NT2/D1 (cell line): ENCODE results near the gene TMEM255B.

Source experiments
- DNase-seq: peaks from one replicate; pipeline ENCODE4 v3.0.0-alpha.2; 2011; ENCODE audit warnings: low read depth, low spot score
- H3K27me3 ChIP-seq: 2 replicates; pipeline ENCODE4 v1.6.0; 2011; ENCODE audit warnings: mild to moderate bottlenecking; ENCODE audit not compliant: insufficient read length, insufficient read depth
- H3K36me3 ChIP-seq: 2 replicates; pipeline ENCODE4 v1.6.1; 2011; ENCODE audit warnings: mild to moderate bottlenecking, low read length, mixed read lengths; ENCODE audit not compliant: insufficient read depth, insufficient read length
- H3K4me1 ChIP-seq: 2 replicates; pipeline ENCODE4 v1.5.1; 2011; ENCODE audit not compliant: insufficient read depth, insufficient read length
- H3K4me3 ChIP-seq: 2 replicates; pipeline ENCODE4 v1.5.1; 2011; ENCODE audit warnings: low read depth; ENCODE audit not compliant: insufficient read length
- H3K9ac ChIP-seq: 2 replicates; pipeline ENCODE4 v1.6.0; 2011; ENCODE audit warnings: low read depth; ENCODE audit not compliant: insufficient read length
- H3K9me3 ChIP-seq: 2 replicates; pipeline ENCODE4 v1.5.1; 2011; ENCODE audit warnings: mild to moderate bottlenecking, low read length; ENCODE audit not compliant: insufficient read depth
- SUZ12 ChIP-seq: IDR thresholded peaks from 2 replicates; pipeline ENCODE4 v1.6.1; 2011; ENCODE audit not compliant: insufficient read length, insufficient read depth; ENCODE audit errors: extremely low read depth
- YY1 ChIP-seq: IDR thresholded peaks from 2 replicates; pipeline ENCODE4 v1.6.1; 2011; ENCODE audit not compliant: insufficient read length, insufficient read depth
- ZNF274 ChIP-seq: IDR thresholded peaks from 2 replicates; pipeline ENCODE4 v1.6.1; 2011; ENCODE audit warnings: mild to moderate bottlenecking, low read depth, low read length

The TMEM255B gene

DNA sequence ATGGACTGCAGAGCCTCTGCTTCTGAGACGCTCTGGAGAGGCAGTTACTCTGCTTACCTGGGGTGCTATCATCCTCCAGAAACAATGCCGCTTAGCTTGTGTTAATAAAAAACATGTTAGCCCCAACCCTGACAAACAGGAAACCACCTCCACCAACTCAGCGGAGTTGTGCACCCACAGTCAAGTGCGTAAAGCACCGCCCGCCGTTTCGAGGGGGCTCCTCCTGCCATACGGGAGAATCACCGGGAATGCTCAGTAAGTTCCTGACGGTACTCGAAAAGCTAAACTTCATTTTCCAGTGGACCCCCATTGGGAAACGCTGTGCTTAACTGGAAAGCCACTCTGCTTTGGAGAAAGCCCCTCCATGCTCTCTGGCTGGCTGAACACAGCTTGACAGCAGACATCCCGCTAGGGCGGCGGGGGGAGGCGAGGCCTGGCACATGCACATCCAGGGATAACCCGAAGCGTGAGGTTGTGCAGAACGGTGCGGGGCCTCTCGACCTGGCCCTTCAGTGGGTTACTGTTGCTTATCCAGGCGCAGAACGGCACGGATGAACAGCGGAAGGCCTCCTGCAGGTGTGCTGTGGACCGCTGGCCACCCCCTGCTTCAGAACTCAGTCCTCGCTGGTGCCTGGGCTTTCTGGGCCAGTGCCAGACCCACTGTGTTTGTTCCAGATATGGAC lies 87.8 kb downstream of the TMEM255B start:
- peaks cover 5% of the 10 kb centered on the region for H3K4me1 ChIP-seq
- DNase-seq: no peak
- no peaks in the 10 kb centered on the region for H3K9me3 ChIP-seq
- no peak overlapping the region for H3K9ac ChIP-seq
- peaks cover 68% of the 10 kb centered on the region for H3K36me3 ChIP-seq
- H3K27me3 ChIP-seq: no peaks in the 10 kb centered on the region
- TF ChIP-seq ZNF274 (no peak), YY1 (no peak), SUZ12 (no peak)
- H3K4me3 ChIP-seq: no peak overlapping the region

DNA sequence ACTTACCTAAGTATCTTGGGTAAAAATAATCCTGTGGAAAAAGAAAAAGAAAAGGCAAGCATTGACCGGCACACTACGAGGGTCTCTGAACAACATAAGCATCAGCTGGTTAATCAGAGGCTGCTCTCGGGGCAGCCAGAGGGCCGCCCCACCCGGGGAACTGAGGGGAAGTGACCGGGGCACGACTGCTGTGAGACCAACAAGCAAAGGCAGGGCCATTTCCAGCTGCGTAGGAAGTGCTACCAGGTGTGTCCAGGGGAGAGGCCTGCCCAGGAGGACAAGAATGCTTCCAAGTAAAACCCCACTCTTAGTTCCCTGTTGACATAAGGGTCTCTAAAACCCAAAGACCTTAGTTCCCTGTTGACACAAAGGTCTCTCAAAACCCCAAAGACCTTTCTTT lies 89.0 kb downstream of the TMEM255B start:
- TF ChIP-seq YY1: no peak
- TF ChIP-seq SUZ12: no peak
- no peak for TF ChIP-seq ZNF274

DNA sequence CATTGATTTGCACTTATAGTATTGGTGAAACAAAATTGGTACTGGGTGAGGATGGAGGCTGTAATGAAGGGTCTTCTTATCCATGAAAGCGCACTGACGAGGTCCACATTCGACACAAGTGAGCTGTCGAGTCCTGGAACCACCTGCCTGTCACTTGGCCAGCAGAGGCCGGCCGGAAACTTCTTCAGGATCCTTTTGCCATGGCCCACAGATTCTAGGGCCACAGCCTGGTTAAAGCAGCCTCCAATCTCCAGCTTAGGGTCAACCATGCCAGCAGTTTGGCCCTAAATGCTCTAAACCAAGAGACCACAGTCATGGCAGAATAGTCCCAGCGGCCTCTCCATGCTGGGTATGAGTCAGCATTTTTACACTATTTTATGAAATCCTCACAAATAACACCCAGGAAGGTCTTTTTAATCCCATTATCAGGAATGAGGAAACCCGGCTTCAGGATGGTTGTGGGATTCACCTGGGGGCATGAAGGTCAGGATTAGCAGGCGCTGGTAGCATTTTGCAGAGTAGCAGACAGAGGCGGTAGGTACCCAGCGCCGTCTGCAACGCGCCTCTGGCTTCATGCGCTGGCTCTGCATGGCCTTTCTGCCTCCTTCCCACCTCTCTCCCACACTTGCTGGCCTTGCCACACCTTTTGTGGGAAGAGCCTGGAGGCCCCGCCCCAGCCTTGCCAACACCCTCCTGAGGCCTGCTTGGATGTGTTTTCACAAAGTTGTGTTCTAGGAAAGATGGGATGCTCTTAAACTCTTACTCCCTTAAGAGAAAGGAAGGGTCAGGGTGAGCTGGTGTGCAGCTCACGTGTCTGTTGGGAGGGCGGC lies 89.6 kb downstream of the TMEM255B start:
- TF ChIP-seq SUZ12: no peak
- no peak for TF ChIP-seq ZNF274
- TF ChIP-seq YY1: no peak
- no peak for DNase-seq
- peaks cover 5% of the 10 kb centered on the region for H3K4me1 ChIP-seq
- H3K27me3 ChIP-seq: no peaks in the 10 kb centered on the region
- H3K36me3 ChIP-seq: peaks cover 63% of the 10 kb centered on the region
- no peak overlapping the region for H3K9ac ChIP-seq
- no peak overlapping the region for H3K4me3 ChIP-seq
- H3K9me3 ChIP-seq: no peaks in the 10 kb centered on the region

More for the DNA sequence above, 89.0 kb downstream of the TMEM255B start:
- Histone ChIP-seq H3K9ac (no peak overlapping the region), H3K4me1 (peaks cover 5% of the 10 kb centered on the region), H3K27me3 (no peaks in the 10 kb centered on the region), H3K4me3 (no peak overlapping the region), H3K36me3 (peaks cover 68% of the 10 kb centered on the region), H3K9me3 (no peaks in the 10 kb centered on the region)
- DNase-seq: no peak

DNA sequence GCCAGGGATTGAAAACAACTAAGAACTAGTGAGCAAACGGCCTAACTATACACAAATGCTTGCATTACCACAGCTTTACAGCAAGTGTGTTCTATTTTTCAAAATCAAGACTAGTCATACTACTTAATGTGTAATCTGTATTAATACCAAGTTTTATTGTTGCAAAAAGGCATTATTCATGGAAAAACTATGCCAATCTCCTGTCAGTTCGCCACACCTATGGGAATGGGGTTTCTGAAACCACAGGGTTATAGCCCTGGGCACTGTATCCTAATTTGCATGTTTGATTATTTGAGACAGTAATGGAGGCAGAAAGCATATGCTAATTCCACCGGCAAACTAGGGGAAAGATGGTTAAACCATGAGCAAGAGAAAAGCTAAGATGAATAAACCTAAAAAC lies 90.5 kb downstream of the TMEM255B start:
- TF ChIP-seq YY1 (no peak), ZNF274 (no peak), SUZ12 (no peak)
- Histone ChIP-seq H3K27me3 (no peaks in the 10 kb centered on the region), H3K36me3 (peaks cover 60% of the 10 kb centered on the region), H3K4me1 (peaks cover 12% of the 10 kb centered on the region), H3K9ac (no peak overlapping the region), H3K9me3 (no peaks in the 10 kb centered on the region), H3K4me3 (no peak overlapping the region)
- DNase-seq: no peak

DNA sequence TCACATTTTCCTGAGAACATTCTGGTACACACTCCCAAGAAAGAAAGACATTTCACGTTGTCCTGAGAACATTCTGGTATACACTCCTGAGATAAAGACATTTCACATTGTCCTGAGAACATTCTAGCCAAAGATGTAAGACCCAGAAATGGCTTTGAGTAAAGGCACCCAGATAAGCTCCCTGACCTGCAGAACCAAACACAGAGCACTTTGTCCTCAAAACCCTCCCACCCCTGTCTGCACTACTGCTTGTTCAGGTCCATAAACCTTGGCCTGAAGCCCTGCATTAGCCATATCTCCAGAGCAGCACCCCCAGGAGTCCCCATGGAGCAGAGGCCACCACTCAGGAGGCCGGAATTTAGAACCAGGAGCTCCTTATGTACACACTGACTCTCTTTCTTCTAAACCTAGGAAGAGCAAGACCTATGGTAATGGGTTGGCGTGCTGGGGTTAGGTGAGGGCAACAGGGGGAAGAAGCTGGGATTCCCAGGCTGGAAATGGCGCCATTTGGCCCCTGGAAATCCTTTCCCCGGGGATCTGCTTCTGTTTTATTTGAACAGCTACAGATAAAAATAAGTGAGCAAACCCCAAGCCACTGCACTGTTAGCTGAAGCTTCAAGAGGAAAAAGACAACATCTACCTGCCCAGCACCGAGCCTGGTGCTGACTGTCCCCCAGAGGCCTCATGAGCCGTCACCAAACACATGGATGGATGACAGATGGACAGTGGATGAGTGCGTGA lies 91.1 kb downstream of the TMEM255B start:
- no peaks in the 10 kb centered on the region for H3K27me3 ChIP-seq
- peaks cover 11% of the 10 kb centered on the region for H3K4me1 ChIP-seq
- no peak for DNase-seq
- TF ChIP-seq SUZ12 (no peak), ZNF274 (no peak), YY1 (no peak)
- no peak overlapping the region for H3K4me3 ChIP-seq
- peaks cover 54% of the 10 kb centered on the region for H3K36me3 ChIP-seq
- H3K9ac ChIP-seq: no peak overlapping the region
- H3K9me3 ChIP-seq: no peaks in the 10 kb centered on the region

DNA sequence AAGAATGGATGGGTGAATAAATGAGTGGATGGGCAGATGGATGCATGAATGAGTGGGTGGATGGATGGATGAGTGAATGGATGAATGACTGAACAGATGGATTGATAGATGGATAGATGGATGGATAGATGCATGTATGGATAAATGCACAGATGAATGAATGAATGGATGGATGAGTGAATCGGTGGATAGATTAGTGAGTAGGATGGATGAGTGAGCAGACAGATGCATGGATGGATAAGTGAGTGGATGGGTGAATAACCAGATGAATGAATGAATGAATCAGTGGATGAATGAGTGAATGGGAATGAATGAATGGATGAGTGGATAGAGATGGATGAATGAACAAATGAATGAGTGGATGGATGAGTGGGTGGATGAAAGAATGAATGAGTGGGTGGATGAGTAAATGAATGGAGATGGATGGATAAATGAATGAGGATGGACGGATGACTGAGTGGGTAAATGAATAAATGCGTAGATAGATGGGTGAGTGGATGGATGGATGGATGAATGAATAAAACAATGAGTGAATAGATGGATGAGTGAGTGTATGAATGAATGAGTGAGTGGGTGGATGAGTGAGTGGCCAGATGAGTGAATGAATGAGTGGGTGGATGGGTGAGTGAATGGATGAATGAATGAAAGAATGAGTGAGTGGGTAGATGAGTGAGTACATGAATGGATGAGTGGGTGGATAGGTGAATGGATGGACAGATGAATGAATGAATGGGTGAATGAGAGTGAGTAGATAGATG lies 91.9 kb downstream of the TMEM255B start:
- no peaks in the 10 kb centered on the region for H3K27me3 ChIP-seq
- no peak overlapping the region for H3K9ac ChIP-seq
- H3K4me3 ChIP-seq: no peak overlapping the region
- peaks cover 48% of the 10 kb centered on the region for H3K36me3 ChIP-seq
- DNase-seq: no peak
- no peak for TF ChIP-seq YY1
- no peak for TF ChIP-seq ZNF274
- no peak for TF ChIP-seq SUZ12
- H3K4me1 ChIP-seq: peaks cover 11% of the 10 kb centered on the region
- H3K9me3 ChIP-seq: no peaks in the 10 kb centered on the region

DNA sequence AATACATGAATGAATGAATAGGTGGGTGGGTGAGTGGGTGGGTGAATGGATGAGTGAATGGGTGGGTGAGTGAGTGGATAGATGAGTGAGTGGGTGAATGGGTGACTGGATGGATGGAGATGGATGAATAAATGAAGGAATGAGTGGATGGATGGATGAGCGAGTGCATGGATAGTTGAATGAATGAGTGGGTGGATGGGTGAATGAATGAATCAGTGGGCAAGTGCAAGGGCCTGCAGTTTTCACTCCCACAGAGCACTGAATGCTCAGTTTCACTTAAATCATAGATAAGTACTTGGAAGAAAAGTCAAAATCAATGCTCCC lies 92.4 kb downstream of the TMEM255B start:
- DNase-seq: no peak
- no peaks in the 10 kb centered on the region for H3K9me3 ChIP-seq
- H3K36me3 ChIP-seq: peaks cover 48% of the 10 kb centered on the region
- H3K4me3 ChIP-seq: no peak overlapping the region
- TF ChIP-seq YY1: no peak
- TF ChIP-seq SUZ12: no peak
- no peak for TF ChIP-seq ZNF274
- peaks cover 11% of the 10 kb centered on the region for H3K4me1 ChIP-seq
- H3K9ac ChIP-seq: no peak overlapping the region
- H3K27me3 ChIP-seq: no peaks in the 10 kb centered on the region
